Measurements from ENCODE around the gene DTWD2. TPM values are rescaled to one million over a fixed set of nuclear protein-coding genes. Genes with fewer than 3 reads are reported as not detected.

DTWD2 gene
- total RNA-seq, 1 experiment from 2014 or later = 4.9 TPM

GRCh38 chr5:118902656-118903438 is 85.5 kb downstream of the DTWD2 start:
- no peaks in the 10 kb centered on the region for H3K9me2 ChIP-seq (ENCODE audit: insufficient read depth)
- H3K4me2 ChIP-seq = no peak overlapping the region
- CTCF ChIA-PET = no interaction called here
- no peak overlapping the region for H3K4me3 ChIP-seq
- no TSS peak for BruUV-seq (replicated peaks)
- no peaks in the 10 kb centered on the region for H3K79me2 ChIP-seq (ENCODE audit: low read depth)
- H3F3A ChIP-seq (ENCODE audit: insufficient read depth, low read depth) = no peaks in the 10 kb centered on the region
- no peaks in the 10 kb centered on the region for H3K9me3 ChIP-seq (ENCODE audit: insufficient read depth, low read depth)
- intact Hi-C loops (cut with micrococcal nuclease; ENCODE audit: unreplicated experiment) = no loop called here
- no peaks in the 10 kb centered on the region for H3K36me3 ChIP-seq (ENCODE audit: low read depth)
- H3K4me1 ChIP-seq (replicated peaks; ENCODE audit: insufficient read depth) = no peaks in the 10 kb centered on the region
- POLR2A ChIA-PET (ENCODE audit: unreplicated experiment) = interaction anchor here (0.7 kb wide), 1 partner anchor 19 kb away, joined by 3 read pairs; no protein-coding TSS in a partner anchor
- no peak overlapping the region for H3K27ac ChIP-seq
- DNase-seq = no peak
- H2AFZ ChIP-seq = no peak overlapping the region
- no peak for TF ChIP-seq EZH2 (IDR thresholded peaks at IDR 0.05; ENCODE audit: low read depth)
- TF ChIP-seq CTCF (conservative IDR thresholded peaks at IDR 0.05) = no peak
- H4K20me1 ChIP-seq (ENCODE audit: insufficient read depth) = no peaks in the 10 kb centered on the region
- no peaks in the 10 kb centered on the region for H3K27me3 ChIP-seq (ENCODE audit: insufficient read depth, low read depth)

- H3K79me2 ChIP-seq (ENCODE audit: low read depth) = no peaks in the 10 kb centered on the region
- no peaks in the 10 kb centered on the region for H4K20me1 ChIP-seq (ENCODE audit: insufficient read depth)
- no peaks in the 10 kb centered on the region for H3K27me3 ChIP-seq (ENCODE audit: insufficient read depth, low read depth)
- H3K27ac ChIP-seq = no peak overlapping the region
- intact Hi-C loops (cut with micrococcal nuclease; ENCODE audit: unreplicated experiment) = no loop called here
- no peaks in the 10 kb centered on the region for H3K36me3 ChIP-seq (ENCODE audit: low read depth)
- H3F3A ChIP-seq (ENCODE audit: insufficient read depth, low read depth) = no peaks in the 10 kb centered on the region
- H2AFZ ChIP-seq = no peak overlapping the region
- no peak for TF ChIP-seq EZH2 (IDR thresholded peaks at IDR 0.05; ENCODE audit: low read depth)
- TF ChIP-seq CTCF (conservative IDR thresholded peaks at IDR 0.05) = no peak
- H3K4me3 ChIP-seq = no peak overlapping the region
- no peaks in the 10 kb centered on the region for H3K9me3 ChIP-seq (ENCODE audit: insufficient read depth, low read depth)
- no peaks in the 10 kb centered on the region for H3K9me2 ChIP-seq (ENCODE audit: insufficient read depth)
- BruUV-seq (replicated peaks) = no TSS peak
- DNase-seq = no peak
- H3K4me1 ChIP-seq (replicated peaks; ENCODE audit: insufficient read depth) = no peaks in the 10 kb centered on the region
- ChIA-PET POLR2A (ENCODE audit: unreplicated experiment) (no interaction called here), CTCF (no interaction called here)
- no peak overlapping the region for H3K4me2 ChIP-seq
Observed at GRCh38 chr5:118894709-118895108, 93.6 kb downstream of the DTWD2 start.

- intact Hi-C loops (cut with micrococcal nuclease; ENCODE audit: unreplicated experiment) = no loop called here
- Histone ChIP-seq H3K36me3 (ENCODE audit: low read depth) (no peaks in the 10 kb centered on the region), H3K27ac (no peak overlapping the region), H2AFZ (no peak overlapping the region), H3K79me2 (ENCODE audit: low read depth) (no peaks in the 10 kb centered on the region), H3K4me2 (no peak overlapping the region), H3F3A (ENCODE audit: insufficient read depth, low read depth) (no peaks in the 10 kb centered on the region), H3K4me1 (replicated peaks; ENCODE audit: insufficient read depth) (no peaks in the 10 kb centered on the region), H4K20me1 (ENCODE audit: insufficient read depth) (no peaks in the 10 kb centered on the region), H3K9me2 (ENCODE audit: insufficient read depth) (no peaks in the 10 kb centered on the region), H3K9me3 (ENCODE audit: insufficient read depth, low read depth) (no peaks in the 10 kb centered on the region), H3K4me3 (no peak overlapping the region), H3K27me3 (ENCODE audit: insufficient read depth, low read depth) (no peaks in the 10 kb centered on the region)
- TF ChIP-seq EZH2 (IDR thresholded peaks at IDR 0.05; ENCODE audit: low read depth) = no peak
- ChIA-PET POLR2A (ENCODE audit: unreplicated experiment) (no interaction called here), CTCF (no interaction called here)
- no peak for DNase-seq
- BruUV-seq (replicated peaks) = no TSS peak
Observed at GRCh38 chr5:118891252-118891651, 97.1 kb downstream of the DTWD2 start.
